Osteoblast (primary cell): ENCODE results near the gene C2orf76. TPM values are rescaled to one million over a fixed set of nuclear protein-coding genes. Genes with fewer than 3 reads are reported as not detected.
A peak's percentile ranks its signal among the peaks of the same experiment; 100 is the strongest.

Source experiments
- DNase-seq: peaks from one replicate; pipeline ENCODE4 v3.0.0; 2011; ENCODE audit warnings: low spot score, mixed read lengths; ENCODE audit not compliant: insufficient read length; ENCODE audit errors: missing footprints
- H2AFZ ChIP-seq: 2 replicates; pipeline ENCODE4 v1.6.0; 2011; ENCODE audit warnings: mild to moderate bottlenecking, low read length
- H3K27ac ChIP-seq: 2 replicates; pipeline ENCODE4 v1.5.1; 2011; ENCODE audit warnings: mild to moderate bottlenecking, low read depth, low read length, moderate library complexity
- H3K27me3 ChIP-seq: 2 replicates; pipeline ENCODE4 v1.6.0; 2012; ENCODE audit warnings: mild to moderate bottlenecking, control low read depth, inconsistent platforms, low read length, moderate library complexity; ENCODE audit not compliant: insufficient read depth
- H3K36me3 ChIP-seq: 2 replicates; pipeline ENCODE4 v1.5.1; 2011; ENCODE audit warnings: mild to moderate bottlenecking, low read length, control low read depth, moderate library complexity; ENCODE audit not compliant: insufficient read depth
- H3K4me1 ChIP-seq: 2 replicates; pipeline ENCODE4 v1.5.1; 2011; ENCODE audit warnings: mild to moderate bottlenecking, low read length, control low read depth, moderate library complexity; ENCODE audit not compliant: insufficient read depth
- H3K4me2 ChIP-seq: 2 replicates; pipeline ENCODE4 v1.6.0; 2011; ENCODE audit warnings: mild to moderate bottlenecking, low read length; ENCODE audit not compliant: insufficient read depth
- H3K4me3 ChIP-seq: fragments of 200-600 bp; sonication (generic); 3 replicates; pipeline ENCODE4 v1.5.1; 2012; ENCODE audit warnings: mild to moderate bottlenecking, low read length, inconsistent platforms; ENCODE audit not compliant: insufficient read depth
- H3K79me2 ChIP-seq: 2 replicates; pipeline ENCODE4 v1.6.0; 2012; ENCODE audit warnings: mild to moderate bottlenecking, low read length, control low read depth, inconsistent platforms; ENCODE audit not compliant: insufficient read depth
- H3K9me3 ChIP-seq: 2 replicates; pipeline ENCODE4 v1.5.1; 2011; ENCODE audit warnings: low read depth, low read length, control low read depth
- H4K20me1 ChIP-seq: 2 replicates; pipeline ENCODE4 v1.6.0; 2012; ENCODE audit warnings: mild to moderate bottlenecking, low read length, control low read depth; ENCODE audit not compliant: insufficient read depth
- CTCF ChIP-seq: IDR thresholded peaks from 2 replicates; pipeline ENCODE4 v1.5.1; 2011; ENCODE audit warnings: mild to moderate bottlenecking, low read depth, low read length, moderate library complexity; ENCODE audit errors: extremely low read depth
- total RNA-seq: library from RNA; depleted of rRNA; stranded (reverse); fragments of >200 nt; gene quantifications from 2 replicates; pipeline ENCODE4 v1.2.3, GENCODE V29; 2012

Gene C2orf76
- total RNA-seq, 1 donor = 6.5 TPM

GRCh38 chr2:119369845-119370244 is 3.2 kb upstream of the C2orf76 start:
- TF ChIP-seq CTCF = no peak
- H3K79me2 ChIP-seq = peaks cover 43% of the 10 kb centered on the region
- peaks cover 17% of the 10 kb centered on the region for H3K4me1 ChIP-seq
- DNase-seq = no peak
- H3K27ac ChIP-seq = no peak overlapping the region
- no peak overlapping the region for H3K4me2 ChIP-seq
- H3K27me3 ChIP-seq = no peaks in the 10 kb centered on the region
- H3K36me3 ChIP-seq = peaks cover 53% of the 10 kb centered on the region
- H4K20me1 ChIP-seq = peaks cover 20% of the 10 kb centered on the region
- no peak overlapping the region for H3K4me3 ChIP-seq
- H2AFZ ChIP-seq = no peak overlapping the region
- H3K9me3 ChIP-seq = no peaks in the 10 kb centered on the region

GRCh38 chr2:119367472-119368099 is 952 bp upstream of the C2orf76 start:
- H4K20me1 ChIP-seq = peaks cover 20% of the 10 kb centered on the region
- H3K4me1 ChIP-seq = peaks cover 17% of the 10 kb centered on the region
- H3K79me2 ChIP-seq = peaks cover 53% of the 10 kb centered on the region
- no peak for TF ChIP-seq CTCF
- no peaks in the 10 kb centered on the region for H3K9me3 ChIP-seq
- peak overlapping the region; percentile 100 for H3K4me2 ChIP-seq
- DNase-seq = peak; percentile 90
- H3K27me3 ChIP-seq = no peaks in the 10 kb centered on the region
- H3K36me3 ChIP-seq = peaks cover 43% of the 10 kb centered on the region
- H3K27ac ChIP-seq = peak overlapping the region; percentile 57
- H3K4me3 ChIP-seq = peak overlapping the region; percentile 99
- peak overlapping the region; percentile 100 for H2AFZ ChIP-seq

GRCh38 chr2:119366161-119366648 is 429 bp downstream of the C2orf76 start:
- H3K4me1 ChIP-seq = peaks cover 17% of the 10 kb centered on the region
- H3K36me3 ChIP-seq = peaks cover 29% of the 10 kb centered on the region
- peak overlapping the region; percentile 85 for H3K27ac ChIP-seq
- TF ChIP-seq CTCF = no peak
- DNase-seq = peak; percentile 80
- H3K27me3 ChIP-seq = no peaks in the 10 kb centered on the region
- H3K9me3 ChIP-seq = no peaks in the 10 kb centered on the region
- peak overlapping the region; percentile 100 for H2AFZ ChIP-seq
- H4K20me1 ChIP-seq = peaks cover 20% of the 10 kb centered on the region
- H3K4me2 ChIP-seq = peak overlapping the region; percentile 100
- H3K79me2 ChIP-seq = peaks cover 53% of the 10 kb centered on the region
- peak overlapping the region; percentile 99 for H3K4me3 ChIP-seq

GRCh38 chr2:119365436-119365835 is 1.2 kb downstream of the C2orf76 start:
- no peak for DNase-seq
- H3K27ac ChIP-seq = no peak overlapping the region
- no peaks in the 10 kb centered on the region for H3K9me3 ChIP-seq
- peaks cover 17% of the 10 kb centered on the region for H3K4me1 ChIP-seq
- peaks cover 21% of the 10 kb centered on the region for H3K36me3 ChIP-seq
- H4K20me1 ChIP-seq = peaks cover 20% of the 10 kb centered on the region
- peak overlapping the region; percentile 99 for H3K4me3 ChIP-seq
- no peaks in the 10 kb centered on the region for H3K27me3 ChIP-seq
- peak overlapping the region; percentile 100 for H3K4me2 ChIP-seq
- peaks cover 53% of the 10 kb centered on the region for H3K79me2 ChIP-seq
- no peak for TF ChIP-seq CTCF
- peak overlapping the region; percentile 100 for H2AFZ ChIP-seq
